AG10803 (cell line): ENCODE data around the gene PTPRM.

Experiments
- DNase-seq: peaks from one replicate; pipeline ENCODE4 v3.0.0; 2010; ENCODE audit warnings: low read depth
- H3K4me3 ChIP-seq: 2 replicates; pipeline ENCODE4 v1.5.1; 2011; ENCODE audit warnings: mild to moderate bottlenecking, low read length, control low read depth
- CTCF ChIP-seq: conservative IDR thresholded peaks from 2 replicates; pipeline ENCODE4 v1.5.1; 2011; ENCODE audit warnings: mild to moderate bottlenecking, low read length, control low read depth, inconsistent platforms

Gene PTPRM

GRCh38 chr18:8290435-8290834 lies 723.3 kb downstream of the PTPRM start:
- DNase-seq = no peak

GRCh38 chr18:8290913-8291312 lies 723.8 kb downstream of the PTPRM start:
- TF ChIP-seq CTCF = no peak
- no peak for DNase-seq
- no peak overlapping the region for H3K4me3 ChIP-seq

More at GRCh38 chr18:8290435-8290834, 723.3 kb downstream of the PTPRM start:
- no peak for TF ChIP-seq CTCF
- no peak overlapping the region for H3K4me3 ChIP-seq

- DNase-seq = no peak
- TF ChIP-seq CTCF = no peak
- H3K4me3 ChIP-seq = no peak overlapping the region
Observed at GRCh38 chr18:8293184-8293583, 726.1 kb downstream of the PTPRM start.

- no peak for DNase-seq
- TF ChIP-seq CTCF = no peak
- no peak overlapping the region for H3K4me3 ChIP-seq
Observed at GRCh38 chr18:8296886-8297616, 729.9 kb downstream of the PTPRM start.

GRCh38 chr18:8298186-8298585 lies 731.1 kb downstream of the PTPRM start:
- TF ChIP-seq CTCF = no peak
- H3K4me3 ChIP-seq = no peak overlapping the region
- DNase-seq = no peak

- no peak for TF ChIP-seq CTCF
- no peak for DNase-seq
- no peak overlapping the region for H3K4me3 ChIP-seq
Observed at GRCh38 chr18:8299054-8299980, 732.2 kb downstream of the PTPRM start.
